Measurements from ENCODE around the gene ADAM12. TPM values are rescaled to one million over a fixed set of nuclear protein-coding genes. Genes with fewer than 3 reads are reported as not detected.

ADAM12 gene
- total RNA-seq, 1 donor from 2014 or later, result 82.4 TPM

GRCh38 chr10:126218174-126218573 lies 170.1 kb downstream of the ADAM12 start:
- no peaks in the 10 kb centered on the region for H3K36me3 Mint-ChIP-seq (ENCODE audit: low read depth)
- no peak overlapping the region for H3K4me3 Mint-ChIP-seq
- DNase-seq (ENCODE audit: low read depth, low spot score), result no peak
- H3K9me3 Mint-ChIP-seq, result no peaks in the 10 kb centered on the region
- H3K27me3 Mint-ChIP-seq (ENCODE audit: low read depth), result no peaks in the 10 kb centered on the region
- TF ChIP-seq CTCF (conservative IDR thresholded peaks at IDR 0.05), result no peak
- H3K4me1 Mint-ChIP-seq, result peaks cover 37% of the 10 kb centered on the region
- no peak overlapping the region for H3K27ac Mint-ChIP-seq (ENCODE audit: unreplicated experiment)

DNA sequence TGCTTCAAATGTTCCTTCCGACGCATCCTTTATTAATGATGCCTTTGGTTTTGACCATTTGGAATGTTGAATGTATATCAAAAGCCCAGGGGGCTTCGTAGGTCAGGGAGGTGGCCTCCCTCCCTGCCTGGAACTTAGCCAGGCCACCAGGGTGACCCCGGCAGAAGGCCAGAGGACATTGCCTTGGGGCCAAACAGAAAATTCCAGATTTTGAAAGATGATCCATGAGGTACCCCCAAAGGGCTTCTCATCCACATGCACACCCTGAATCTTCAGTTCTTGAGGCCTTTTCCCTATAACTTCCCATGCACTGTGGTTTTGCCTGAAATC lies 171.7 kb downstream of the ADAM12 start:
- no peaks in the 10 kb centered on the region for H3K27me3 Mint-ChIP-seq (ENCODE audit: low read depth)
- H3K4me1 Mint-ChIP-seq, result peaks cover 37% of the 10 kb centered on the region
- peaks cover 2% of the 10 kb centered on the region for H3K36me3 Mint-ChIP-seq (ENCODE audit: low read depth)
- no peak for TF ChIP-seq CTCF (conservative IDR thresholded peaks at IDR 0.05)
- DNase-seq (ENCODE audit: low read depth, low spot score), result no peak
- no peak overlapping the region for H3K4me3 Mint-ChIP-seq
- H3K27ac Mint-ChIP-seq (ENCODE audit: unreplicated experiment), result peak overlapping the region; percentile 85
- peaks cover 1% of the 10 kb centered on the region for H3K9me3 Mint-ChIP-seq

- Mint-ChIP-seq H3K27me3 (ENCODE audit: low read depth) (no peaks in the 10 kb centered on the region), H3K36me3 (ENCODE audit: low read depth) (peaks cover 4% of the 10 kb centered on the region), H3K4me3 (peak overlapping the region; percentile 34), H3K4me1 (peaks cover 37% of the 10 kb centered on the region), H3K9me3 (peaks cover 2% of the 10 kb centered on the region), H3K27ac (ENCODE audit: unreplicated experiment) (peak overlapping the region; percentile 85)
- TF ChIP-seq CTCF (conservative IDR thresholded peaks at IDR 0.05), result no peak
- no peak for DNase-seq (ENCODE audit: low read depth, low spot score)
Observed at GRCh38 chr10:126215746-126216631, 172.3 kb downstream of the ADAM12 start.

DNA sequence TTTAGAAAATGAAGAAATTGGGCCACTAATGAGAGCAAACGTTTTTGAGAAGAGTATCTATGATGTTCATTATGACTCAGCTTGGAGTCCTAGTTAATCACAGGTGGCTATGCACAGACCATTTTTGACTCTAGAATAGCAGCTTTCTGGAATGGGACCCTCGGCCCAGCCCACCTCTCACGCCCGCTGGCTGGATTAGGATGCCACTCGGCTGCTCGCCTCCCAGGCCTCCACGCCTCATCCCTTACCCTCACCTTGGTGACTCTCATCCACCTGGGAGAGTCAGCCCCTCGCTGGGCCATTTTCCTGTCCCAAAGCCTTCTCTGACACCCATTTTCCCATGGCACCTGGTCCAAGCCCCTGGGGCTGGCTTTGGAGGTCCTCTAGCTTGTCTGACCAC lies 173.6 kb downstream of the ADAM12 start:
- peaks cover 2% of the 10 kb centered on the region for H3K9me3 Mint-ChIP-seq
- no peak overlapping the region for H3K4me3 Mint-ChIP-seq
- H3K27ac Mint-ChIP-seq (ENCODE audit: unreplicated experiment), result no peak overlapping the region
- peaks cover 39% of the 10 kb centered on the region for H3K4me1 Mint-ChIP-seq
- H3K36me3 Mint-ChIP-seq (ENCODE audit: low read depth), result peaks cover 4% of the 10 kb centered on the region
- no peaks in the 10 kb centered on the region for H3K27me3 Mint-ChIP-seq (ENCODE audit: low read depth)
- DNase-seq (ENCODE audit: low read depth, low spot score), result no peak
- no peak for TF ChIP-seq CTCF (conservative IDR thresholded peaks at IDR 0.05)

- Mint-ChIP-seq H3K36me3 (ENCODE audit: low read depth) (peaks cover 4% of the 10 kb centered on the region), H3K9me3 (peaks cover 2% of the 10 kb centered on the region), H3K27me3 (ENCODE audit: low read depth) (no peaks in the 10 kb centered on the region), H3K27ac (ENCODE audit: unreplicated experiment) (no peak overlapping the region), H3K4me3 (no peak overlapping the region), H3K4me1 (peaks cover 43% of the 10 kb centered on the region)
- no peak for DNase-seq (ENCODE audit: low read depth, low spot score)
- no peak for TF ChIP-seq CTCF (conservative IDR thresholded peaks at IDR 0.05)
Observed at GRCh38 chr10:126214021-126214420, 174.3 kb downstream of the ADAM12 start.

All from neural crest cell (in vitro differentiated cells).